Left colon (tissue), 2 donors: Measurements from ENCODE around the gene CD247. TPM values are rescaled to one million over a fixed set of nuclear protein-coding genes. Genes with fewer than 3 reads are reported as not detected.

Source experiments
- ATAC-seq: fragments of 200-7000 bp; cut with Tn5 transposase; one replicate; pipeline ENCODE4 v1.9.1; 2020; ENCODE audit warnings: mild to moderate bottlenecking, moderate library complexity
- DNase-seq, 2 donors: peaks; one replicate each; pipeline ENCODE4 v3.0.0-alpha.2; 2020
- intact Hi-C, 2 donors: fragments of 100-400 bp; cut with DNase I in 1 of 2; cut with micrococcal nuclease in 1 of 2; formaldehyde crosslinking; loops; one replicate each; pipeline versions ENCODE4 v1.11.2 to v1.14.0; 2022; cut with DNase I, micrococcal nuclease
- total RNA-seq, 2 donors: library from RNA; stranded (reverse); fragmentation: NEBNext Ultra II Directional; extraction: Animal tissue kit (Norgen Biotek cat#: 25700); gene quantifications; one replicate each; pipeline ENCODE4 v1.2.1, GENCODE V29; 2021
- donor health status: DM: no; HTN: no; CAD: no.
- donor health status: DM: yes; HTN: yes; CAD: no.

Gene CD247
- total RNA-seq, 2 donors from 2014 or later: 2.0 to 5.2 TPM

DNA sequence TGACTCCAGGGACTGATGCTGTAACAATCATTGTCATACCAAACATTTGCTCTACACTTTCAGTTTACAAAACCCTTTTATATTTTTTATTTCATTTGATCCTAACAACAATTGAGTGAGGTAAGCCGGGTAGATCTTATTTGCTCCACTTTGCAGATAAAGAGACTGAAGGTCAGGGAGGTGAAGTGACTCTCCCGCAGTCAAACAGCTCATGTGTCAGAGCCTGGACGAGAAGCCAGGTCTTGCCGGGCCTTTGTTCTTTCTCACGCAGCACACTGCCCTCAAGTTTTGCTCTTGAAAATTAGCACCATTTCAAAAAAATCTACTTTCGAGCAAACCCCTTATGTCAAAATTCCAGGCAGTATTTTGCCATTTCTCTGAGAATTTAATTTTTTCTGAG, 65.2 kb downstream of the CD247 start:
- intact Hi-C loops: loop anchor here in 1 of 2 donors (10.0 kb wide), 1 partner anchor 82 kb away; no protein-coding TSS in a partner anchor
- DNase-seq (no peak), ATAC-seq (no peak)

GRCh38 chr1:167452483-167452882, 65.8 kb downstream of the CD247 start:
- intact Hi-C loops: loop anchor here in 1 of 2 donors (10.0 kb wide), 1 partner anchor 82 kb away; no protein-coding TSS in a partner anchor
- ATAC-seq (no peak), DNase-seq (no peak)

DNA sequence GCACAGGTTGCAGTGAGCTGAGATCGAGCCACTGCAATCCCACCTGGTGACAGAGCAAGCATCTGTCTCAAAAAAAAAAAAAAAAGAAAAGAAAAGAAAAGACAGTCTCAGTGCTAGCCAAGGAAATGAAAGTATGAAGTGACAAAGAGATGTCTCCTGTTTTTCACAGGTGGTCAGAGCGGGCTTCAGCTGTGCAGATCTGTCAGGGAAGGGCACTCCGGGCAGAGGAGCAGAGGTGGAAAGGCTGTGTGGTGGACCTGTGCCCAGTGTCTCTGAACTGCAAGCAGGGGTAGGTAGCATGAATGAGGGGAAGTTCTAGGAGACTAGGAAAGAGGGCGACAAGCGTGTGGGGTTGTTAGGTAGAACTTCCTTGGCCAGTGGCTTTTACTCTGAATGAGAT, 67.5 kb downstream of the CD247 start:
- no peak for DNase-seq
- ATAC-seq: no peak
- intact Hi-C loops: loop anchor here in 1 of 2 donors (10.0 kb wide), 1 partner anchor 84 kb away; no protein-coding TSS in a partner anchor

DNA sequence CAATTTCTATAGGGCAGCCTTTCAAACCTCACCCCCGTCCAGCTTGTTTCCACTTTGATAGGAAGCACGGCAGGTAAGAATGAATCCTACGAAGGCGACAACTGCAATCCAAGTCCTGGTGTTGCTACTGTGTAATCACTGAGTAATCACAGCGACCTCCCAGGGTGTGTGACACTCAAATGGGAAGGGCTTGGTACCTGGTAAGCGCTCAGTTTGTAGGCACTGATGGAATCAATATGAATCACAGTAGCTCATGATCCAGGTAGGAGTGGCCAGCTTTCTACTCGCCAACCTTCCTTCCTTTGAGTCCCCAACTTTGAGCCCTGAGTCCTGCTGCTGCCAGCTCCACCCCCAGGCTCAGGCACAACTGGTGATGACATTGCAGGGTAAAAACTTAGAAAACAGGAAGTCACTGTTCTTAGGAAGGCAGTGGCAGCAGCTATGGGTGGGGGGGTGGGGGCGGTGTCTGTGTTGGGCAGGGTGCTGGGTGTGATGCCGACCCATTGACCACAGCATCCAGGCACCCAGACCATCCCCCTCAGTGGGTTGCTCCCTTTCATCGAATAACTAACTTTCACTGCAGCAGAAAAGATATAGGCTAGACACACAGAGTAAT, 70.7 kb downstream of the CD247 start:
- ATAC-seq: peak; percentile 95
- intact Hi-C loops: loop anchor here in 1 of 2 donors (10.0 kb wide), 1 partner anchor 383 kb away; no protein-coding TSS in a partner anchor
- peak; percentile 49 to 75 for DNase-seq

DNA sequence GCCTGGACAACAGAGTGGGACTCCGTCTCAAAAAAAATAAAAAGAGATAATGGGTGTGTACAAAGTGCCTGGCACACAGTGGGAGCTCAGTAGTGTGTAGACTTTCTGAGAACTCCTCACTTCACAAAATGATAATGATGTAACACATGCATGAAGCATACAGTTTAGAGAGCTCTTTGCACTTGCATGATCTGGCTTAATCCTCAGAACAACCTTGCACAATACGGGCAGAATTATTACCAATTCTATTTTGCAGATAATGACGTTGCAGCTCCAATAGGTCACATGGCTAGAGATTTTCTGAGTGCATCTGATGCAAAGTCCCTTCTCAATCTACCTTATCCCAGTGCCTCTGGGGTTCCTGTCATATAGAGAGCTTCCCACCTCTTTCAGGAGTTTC, 71.4 kb downstream of the CD247 start:
- DNase-seq (no peak), ATAC-seq (no peak)
- intact Hi-C loops: loop anchor here in 1 of 2 donors (10.0 kb wide), 1 partner anchor 382 kb away; no protein-coding TSS in a partner anchor

- intact Hi-C loops: loop anchor here (5.0 to 10.0 kb wide), 3 partner anchors 176 to 379 kb away; no protein-coding TSS in a partner anchor
- no peak for DNase-seq
These were observed 74.6 kb downstream of the CD247 start for GRCh38 chr1:167443757-167444156.

GRCh38 chr1:167442854-167443565, 75.3 kb downstream of the CD247 start:
- DNase-seq (no peak), ATAC-seq (no peak)
- intact Hi-C loops: loop anchor here (5.0 to 10.0 kb wide), 3 partner anchors 176 to 378 kb away; no protein-coding TSS in a partner anchor

More at GRCh38 chr1:167443757-167444156, 74.6 kb downstream of the CD247 start:
- ATAC-seq: no peak

GRCh38 chr1:167442142-167442848, 76.0 kb downstream of the CD247 start:
- DNase-seq (peak; percentile 95 to 98), ATAC-seq (peak; percentile 98)
- intact Hi-C loops: loop anchor here (5.0 to 10.0 kb wide), 3 partner anchors 175 to 377 kb away; no protein-coding TSS in a partner anchor

DNA sequence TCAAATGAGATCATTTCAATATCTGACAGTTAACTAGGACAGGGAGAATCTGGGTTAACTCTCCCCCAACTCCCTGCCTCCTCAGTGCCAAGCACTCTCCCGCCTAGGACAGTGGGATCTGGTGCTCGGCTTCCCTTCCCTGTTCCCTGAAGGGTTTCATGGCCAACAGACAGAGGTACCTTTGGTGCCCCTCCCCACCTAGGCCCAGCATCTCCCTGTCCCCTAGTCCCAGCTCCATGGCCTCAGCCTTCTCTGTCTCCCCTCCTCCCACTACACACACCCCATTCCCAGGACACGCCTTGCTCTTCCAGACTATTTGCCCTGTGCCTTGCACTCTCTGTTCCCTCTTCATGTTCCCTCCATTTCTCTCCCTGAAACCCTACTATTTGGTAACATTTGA, 77.1 kb downstream of the CD247 start:
- intact Hi-C loops: loop anchor here (5.0 to 10.0 kb wide), 3 partner anchors 174 to 376 kb away; no protein-coding TSS in a partner anchor
- DNase-seq (no peak), ATAC-seq (peak; percentile 39)

GRCh38 chr1:167440776-167441175, 77.6 kb downstream of the CD247 start:
- intact Hi-C loops: loop anchor here (5.0 to 10.0 kb wide), 3 partner anchors 173 to 376 kb away; no protein-coding TSS in a partner anchor
- DNase-seq: no peak
- no peak for ATAC-seq

DNA sequence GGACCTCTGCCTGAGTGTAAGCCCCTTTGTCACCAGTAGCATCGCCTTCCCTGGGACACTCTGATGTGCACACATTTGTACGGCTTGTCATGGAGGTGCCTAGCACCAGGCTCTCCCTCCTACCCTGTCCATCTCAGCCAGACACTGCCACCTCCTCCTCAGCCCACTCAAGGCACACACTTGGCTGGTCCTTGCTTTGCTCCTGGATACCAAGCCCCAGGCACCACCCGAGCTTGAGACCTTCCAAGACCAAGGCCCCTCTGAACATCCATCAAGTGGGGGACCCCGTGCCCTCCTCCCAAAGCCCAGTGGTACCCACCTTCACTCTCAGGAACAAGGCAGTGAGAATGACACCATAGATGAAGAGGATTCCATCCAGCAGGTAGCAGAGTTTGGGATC, 78.0 kb downstream of the CD247 start:
- DNase-seq: no peak
- no peak for ATAC-seq
- intact Hi-C loops: loop anchor here (5.0 to 10.0 kb wide), 3 partner anchors 173 to 376 kb away; no protein-coding TSS in a partner anchor

- intact Hi-C loops: no loop called here
- no peak for ATAC-seq
- peak in 1 of 2 donors; percentile 44 for DNase-seq
These were observed 78.9 kb downstream of the CD247 start for GRCh38 chr1:167439301-167439988.

DNA sequence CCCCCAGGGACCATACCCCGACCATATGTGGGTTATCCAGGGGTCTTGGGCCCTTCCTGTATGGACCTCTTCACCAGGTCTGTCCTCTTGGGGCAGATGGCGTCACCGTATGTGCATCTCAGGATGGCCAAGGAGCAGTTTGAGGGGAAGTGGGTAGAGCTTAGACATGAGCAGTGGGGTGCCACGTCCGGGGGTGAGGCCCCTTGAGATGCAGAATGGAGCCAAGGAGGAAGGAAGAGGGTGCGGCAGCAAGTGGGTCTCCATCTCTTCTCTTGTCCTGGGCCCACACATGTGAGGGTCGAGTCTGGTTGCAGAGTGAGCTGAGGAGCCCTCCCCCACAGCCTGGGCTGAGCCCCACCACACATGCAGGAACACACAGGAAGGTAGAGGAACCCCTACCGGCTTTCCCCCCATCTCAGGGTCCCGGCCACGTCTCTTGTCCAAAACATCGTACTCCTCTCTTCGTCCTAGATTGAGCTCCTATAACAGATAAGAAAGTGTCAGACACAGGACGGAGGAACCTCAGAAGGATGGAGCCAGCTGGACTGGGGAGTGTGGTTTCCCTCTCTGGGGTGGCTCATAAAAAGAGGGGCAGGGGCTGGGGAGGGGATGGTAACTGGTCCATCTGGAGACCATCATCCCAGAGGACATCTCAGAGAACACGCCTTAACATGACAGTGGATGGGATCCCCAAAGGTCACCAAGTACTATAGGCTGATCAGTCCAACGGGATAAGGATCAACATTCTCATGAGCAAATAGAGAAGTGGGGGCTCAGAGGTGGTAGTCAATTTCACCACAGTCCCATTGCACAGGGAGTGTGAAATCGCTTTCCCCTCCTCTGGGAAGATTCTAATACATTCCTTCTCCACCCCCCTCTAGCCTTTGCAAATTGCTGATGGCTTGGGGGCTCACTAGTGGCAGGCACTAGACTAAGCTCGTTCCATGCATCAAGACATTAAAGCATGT, 79.9 kb downstream of the CD247 start:
- DNase-seq (no peak), ATAC-seq (no peak)
- intact Hi-C loops: no loop called here

DNA sequence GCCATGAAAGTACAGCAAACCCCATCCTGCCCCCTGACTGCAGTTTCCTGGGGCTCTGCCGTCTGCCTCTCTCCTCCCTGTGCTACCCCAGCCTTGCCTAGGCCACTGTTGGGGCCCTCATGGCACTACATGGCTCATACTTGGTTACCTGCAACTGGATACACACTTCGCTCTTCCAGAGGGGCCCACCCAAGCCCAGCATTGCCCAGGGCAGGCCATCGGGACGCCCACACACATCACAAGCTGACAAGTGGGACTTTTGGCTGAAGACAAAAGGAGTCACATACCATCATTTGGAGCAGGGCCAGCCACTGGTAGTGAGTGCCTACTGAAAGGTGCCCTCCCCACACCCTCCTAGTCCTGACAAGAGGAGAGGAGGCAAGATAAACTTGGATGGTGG, 82.8 kb downstream of the CD247 start:
- DNase-seq: no peak
- ATAC-seq: no peak
- intact Hi-C loops: no loop called here

DNA sequence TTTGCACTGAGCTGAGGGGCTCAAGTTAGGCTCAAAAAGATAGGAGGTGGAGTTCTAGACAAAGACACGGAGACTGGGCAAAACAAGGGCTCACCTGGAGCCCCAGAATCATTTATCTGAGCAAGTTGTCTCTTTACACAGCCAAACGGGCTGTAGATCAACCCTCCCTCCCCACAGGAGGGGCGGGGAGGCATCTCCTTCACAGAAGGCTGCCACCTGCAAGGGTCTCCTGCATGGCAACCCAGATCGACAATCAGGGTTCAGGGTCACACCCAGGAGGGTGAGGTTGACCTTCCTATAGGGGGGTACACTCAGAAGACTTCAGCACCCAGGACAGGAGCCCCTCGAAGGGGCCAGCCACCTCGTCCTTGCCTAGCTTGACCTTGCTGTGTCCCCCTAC, 84.0 kb downstream of the CD247 start:
- DNase-seq (no peak), ATAC-seq (no peak)
- intact Hi-C loops: no loop called here

- intact Hi-C loops: no loop called here
- ATAC-seq: no peak
These were observed 84.4 kb downstream of the CD247 start for GRCh38 chr1:167433884-167434283.

GRCh38 chr1:167432780-167433179, 85.5 kb downstream of the CD247 start:
- no peak for ATAC-seq
- intact Hi-C loops: no loop called here
- no peak for DNase-seq

More at GRCh38 chr1:167433884-167434283, 84.4 kb downstream of the CD247 start:
- no peak for DNase-seq
